Kidney glomerular epithelial cell (primary cell): ENCODE results near the gene LRP2.
"Not testable (repeated sequence)": the region's sequence is repeated elsewhere in the genome, so short reads cannot be mapped to it uniquely, and the experiment has no call there.

Source experiments
- DNase-seq: peaks from one replicate; lab custom pipeline; 2025; lab: John Stamatoyannopoulos, UW

The LRP2 gene

DNA sequence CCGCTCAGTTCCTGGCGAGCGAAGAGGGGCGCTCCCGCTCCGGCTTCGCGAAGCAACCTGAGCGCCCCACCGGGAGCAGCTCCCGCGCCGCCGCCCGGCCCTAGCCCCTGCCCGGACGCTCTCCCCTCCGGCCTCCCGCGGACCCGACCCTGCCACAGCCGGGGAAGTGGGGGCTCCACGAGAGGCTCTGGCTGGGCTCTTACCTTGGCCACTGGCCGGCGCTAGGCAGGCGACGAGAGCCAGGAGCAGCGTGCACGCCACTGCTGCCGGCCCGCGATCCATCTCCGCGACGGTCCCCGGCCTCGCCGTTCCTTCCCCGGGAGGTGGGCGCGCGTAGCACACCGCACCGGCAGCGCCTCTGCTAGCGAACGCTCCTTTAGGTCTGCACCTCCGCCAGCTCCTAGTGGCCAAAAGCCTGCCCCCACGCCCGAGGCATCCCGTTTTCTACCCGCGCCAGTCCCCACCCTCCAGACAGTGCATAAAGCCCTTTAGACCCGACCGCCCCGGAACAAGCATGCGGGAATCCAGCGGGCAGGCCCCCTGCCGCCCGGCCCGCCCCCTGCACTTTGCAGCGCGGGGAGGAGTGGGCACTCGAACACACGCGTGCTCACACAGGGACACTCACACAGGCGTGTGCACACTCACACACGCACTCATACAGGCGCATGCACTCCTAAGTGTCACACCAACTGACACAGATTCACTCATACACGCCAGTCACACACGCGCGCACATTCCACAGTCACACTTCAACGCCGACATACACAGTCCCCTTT, at the start of gene LRP2:
LRP2 (minus strand) TSS at position 417 of the 776 bp plus-strand sequence; CDS start at position 282, 135 bp downstream.
- DNase-seq = no peak

DNA sequence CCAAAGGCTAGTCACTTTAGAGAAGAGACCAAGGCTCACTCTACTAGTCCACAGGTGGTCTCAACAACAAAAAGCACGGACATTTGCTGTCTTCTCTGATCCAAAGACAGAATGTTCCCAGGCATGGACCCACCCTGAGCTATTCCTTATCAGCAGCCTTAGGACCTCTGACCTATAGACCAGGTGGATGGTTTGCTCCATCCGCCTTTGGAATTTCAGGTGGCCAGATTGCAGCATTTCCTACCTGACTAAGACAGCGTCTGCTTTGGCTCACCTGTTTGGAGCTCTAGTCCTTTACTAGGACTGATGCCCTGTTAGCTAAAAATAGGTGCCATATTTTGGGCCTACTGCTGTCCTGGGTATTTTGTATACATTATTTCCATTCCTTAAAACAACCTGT, 44.6 kb upstream of the LRP2 start:
- no peak for DNase-seq

DNA sequence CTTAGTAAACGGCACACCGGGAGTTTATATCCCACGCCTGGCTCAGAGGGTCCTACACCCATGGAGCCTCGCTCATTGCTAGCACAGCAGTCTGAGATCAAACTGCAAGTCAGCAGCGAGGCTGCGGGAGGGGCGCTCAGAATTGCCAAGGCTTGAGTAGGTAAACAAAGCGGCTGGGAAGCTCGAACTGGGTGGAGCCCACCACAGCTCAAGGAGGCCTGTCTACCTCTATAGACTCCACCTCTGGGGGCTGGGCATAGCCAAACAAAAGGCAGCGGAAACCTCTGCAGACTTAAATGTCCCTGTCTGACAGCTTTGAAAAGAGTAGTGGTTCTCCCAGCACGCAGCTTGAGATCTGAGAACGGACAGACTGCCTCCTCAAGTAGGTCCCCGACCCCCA, 37.2 kb upstream of the LRP2 start:
- DNase-seq = not testable (repeated sequence)

DNA sequence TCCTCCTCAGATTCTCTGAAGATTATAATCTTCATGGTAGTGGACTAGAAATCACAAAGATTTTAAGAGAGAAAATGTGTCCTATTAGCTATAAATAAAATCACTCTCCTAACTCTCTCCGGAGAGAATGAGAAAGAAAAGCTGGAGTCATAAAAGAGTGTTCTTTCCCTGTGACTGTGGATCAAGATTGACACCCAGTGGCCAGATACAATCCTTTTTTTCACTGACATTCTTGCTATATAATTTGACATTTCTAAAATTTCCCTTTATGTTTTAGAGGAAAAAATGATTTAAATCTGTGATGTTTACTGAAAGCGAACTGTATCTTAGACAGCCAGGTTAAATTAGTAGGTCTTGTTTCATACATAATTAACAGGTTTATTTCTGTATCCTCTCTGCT, 35.4 kb upstream of the LRP2 start:
- peak; percentile 14 for DNase-seq

DNA sequence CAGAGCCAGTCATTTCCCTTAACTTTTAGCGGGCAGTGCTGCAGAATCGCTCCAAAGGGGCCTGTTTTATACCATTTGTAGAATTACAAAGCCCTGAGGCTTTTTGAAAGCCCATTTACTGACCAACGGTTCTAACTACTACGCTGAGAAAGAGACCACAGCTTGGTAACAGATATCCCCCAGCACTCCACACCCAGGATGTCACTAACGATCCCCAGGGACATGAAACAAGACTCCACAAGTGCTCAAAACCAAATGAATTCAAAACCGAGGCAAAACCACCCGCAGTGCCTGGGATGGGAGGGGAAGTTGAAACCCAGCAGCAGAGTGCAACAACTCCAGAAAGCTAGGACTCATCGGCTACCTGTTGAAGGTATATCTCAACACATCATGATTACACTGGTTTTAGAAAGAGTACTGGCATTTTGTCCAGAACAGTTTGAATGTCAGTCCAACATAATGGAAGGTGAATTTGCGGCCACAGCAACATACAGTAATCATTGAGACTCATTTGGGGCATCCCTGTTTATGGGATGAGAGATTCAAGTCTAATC, 33.6 kb upstream of the LRP2 start:
- DNase-seq = no peak

DNA sequence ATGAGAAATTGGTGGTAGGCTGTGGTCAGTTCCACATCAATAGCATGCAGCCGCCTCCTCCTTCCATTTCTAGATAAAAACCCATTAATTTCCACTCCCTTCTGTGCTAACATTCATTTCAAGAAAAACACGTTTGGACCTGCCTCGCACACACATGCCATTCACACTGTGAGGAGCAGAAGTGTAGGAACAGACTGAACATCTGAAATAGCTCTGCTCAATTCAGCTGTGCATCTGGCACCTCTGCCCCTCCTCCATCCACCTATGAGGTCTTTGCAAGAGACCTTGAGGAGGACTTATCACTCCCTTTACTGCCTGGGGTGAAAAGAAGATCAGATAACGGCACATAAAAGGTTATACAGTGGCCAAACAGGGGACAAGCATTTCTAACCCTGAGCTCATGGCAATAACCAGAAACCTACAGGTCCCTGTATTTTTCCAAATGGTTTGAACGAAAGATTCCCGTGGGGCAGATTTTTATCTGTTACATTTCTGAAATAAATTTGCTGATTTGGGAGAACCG, 30.8 kb upstream of the LRP2 start:
- DNase-seq = peak; percentile 30

DNA sequence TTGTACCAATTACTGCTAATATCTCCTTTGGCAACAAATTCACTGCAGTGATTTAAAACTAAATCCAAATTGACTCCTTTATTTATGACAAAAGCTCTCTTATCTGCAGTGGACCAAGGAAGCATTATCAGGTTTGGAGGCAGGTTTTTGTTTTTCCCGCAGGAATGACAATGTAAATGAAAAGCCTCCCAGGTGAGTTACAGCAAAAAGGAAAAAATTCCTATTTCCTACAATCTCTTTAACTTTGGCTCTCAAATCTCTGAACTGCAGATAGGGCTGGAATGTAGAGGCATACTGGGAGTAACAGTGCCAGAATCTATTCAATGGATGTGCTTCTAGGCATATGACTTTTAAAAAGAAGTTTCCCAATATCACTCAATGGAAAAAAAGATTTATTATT, 28.9 kb upstream of the LRP2 start:
- no peak for DNase-seq

DNA sequence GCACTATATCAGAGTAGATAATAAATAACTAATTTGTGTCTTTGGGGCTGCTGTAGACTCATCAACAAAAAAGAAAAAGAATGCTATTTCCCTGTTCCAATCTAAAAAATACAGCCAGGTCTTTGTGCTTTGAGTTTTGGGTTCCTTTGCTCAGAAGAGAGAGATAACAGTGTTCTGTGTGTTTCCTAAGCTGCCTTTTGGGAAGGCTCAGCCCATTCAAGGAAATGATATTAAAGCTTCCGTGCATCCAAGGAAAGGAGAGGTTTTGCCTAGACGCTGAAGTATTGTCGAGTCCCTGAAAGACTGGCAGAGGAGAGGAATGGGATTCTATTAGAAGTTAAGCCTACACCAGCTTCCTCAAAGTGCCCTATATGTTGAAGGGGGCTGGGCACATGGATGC, 25.8 kb upstream of the LRP2 start:
- DNase-seq = no peak

DNA sequence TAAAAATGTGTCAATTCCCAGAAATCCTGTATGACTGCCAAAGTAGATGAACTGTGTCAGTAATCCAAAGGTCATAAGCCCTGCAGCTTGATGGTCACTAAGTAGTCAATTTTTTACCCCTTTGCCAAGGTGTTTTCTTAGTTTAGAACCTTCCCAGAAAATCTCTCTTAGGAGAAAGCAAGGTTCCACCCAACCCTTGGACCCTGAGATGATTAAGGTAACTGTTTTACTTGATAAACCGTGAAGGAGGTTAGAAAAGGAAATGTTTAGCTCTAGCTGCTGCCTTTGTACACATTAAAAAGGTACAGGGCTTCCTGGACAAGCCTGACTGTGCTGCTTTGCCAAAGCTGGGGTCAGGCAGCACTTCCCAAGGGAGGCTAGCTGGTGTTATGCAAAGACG, 24.4 kb upstream of the LRP2 start:
- no peak for DNase-seq

DNA sequence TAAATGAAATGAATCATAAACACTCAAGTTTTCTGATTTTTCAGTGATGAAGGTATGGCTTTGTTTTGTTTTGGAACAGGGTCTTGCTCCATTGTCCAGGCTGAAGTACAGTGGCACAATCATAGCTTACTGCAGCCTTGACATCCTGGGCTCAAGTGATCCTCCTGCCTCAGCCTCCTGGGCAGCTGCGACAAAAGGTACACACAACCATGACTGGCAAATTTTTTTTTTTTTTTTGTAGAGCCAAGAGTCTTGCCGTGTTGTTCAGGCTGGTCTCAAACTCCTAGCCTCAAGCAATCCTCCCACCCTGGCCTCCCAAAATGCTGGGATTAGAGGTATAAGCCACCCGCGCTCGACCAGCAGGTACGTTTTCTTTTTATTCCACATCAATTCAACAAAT, 22.5 kb upstream of the LRP2 start:
- no peak for DNase-seq

DNA sequence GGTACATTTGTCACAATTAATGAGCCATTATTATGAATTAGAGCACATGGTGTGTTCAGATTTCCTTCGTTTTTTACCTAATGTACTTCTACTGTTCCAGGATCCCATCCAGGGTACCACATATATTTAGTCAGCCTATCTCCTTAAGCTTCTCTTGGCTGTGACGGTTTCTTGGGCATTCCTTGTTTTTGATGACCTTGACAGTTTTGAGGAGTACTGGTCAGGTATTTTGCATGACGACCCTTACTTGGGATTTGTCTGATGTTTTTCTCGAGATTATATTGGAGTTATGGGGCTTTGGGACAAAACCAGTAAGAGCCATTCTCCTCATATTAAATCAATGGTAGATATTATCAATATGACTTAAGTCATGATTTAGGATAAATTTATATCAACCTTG, 10.2 kb upstream of the LRP2 start:
- no peak for DNase-seq

DNA sequence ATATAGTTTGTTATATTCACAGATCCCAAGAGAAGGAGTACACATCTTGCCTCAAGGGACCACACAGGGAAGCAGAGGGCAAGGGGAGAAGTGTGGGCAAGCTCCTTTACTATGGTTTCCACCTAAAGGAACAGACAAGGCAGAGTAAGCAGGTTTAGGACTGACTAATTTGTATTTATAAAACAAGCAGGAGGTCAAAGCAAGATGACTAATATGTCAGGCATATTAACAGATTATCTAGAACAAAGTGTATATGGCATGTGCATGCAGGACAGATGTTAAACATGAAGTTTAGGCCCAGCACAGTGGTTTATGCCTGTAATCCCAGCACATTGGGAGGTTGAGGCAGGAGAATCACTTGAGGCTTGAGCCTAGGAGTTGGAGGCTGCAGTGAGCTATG, 3.7 kb upstream of the LRP2 start:
- no peak for DNase-seq

DNA sequence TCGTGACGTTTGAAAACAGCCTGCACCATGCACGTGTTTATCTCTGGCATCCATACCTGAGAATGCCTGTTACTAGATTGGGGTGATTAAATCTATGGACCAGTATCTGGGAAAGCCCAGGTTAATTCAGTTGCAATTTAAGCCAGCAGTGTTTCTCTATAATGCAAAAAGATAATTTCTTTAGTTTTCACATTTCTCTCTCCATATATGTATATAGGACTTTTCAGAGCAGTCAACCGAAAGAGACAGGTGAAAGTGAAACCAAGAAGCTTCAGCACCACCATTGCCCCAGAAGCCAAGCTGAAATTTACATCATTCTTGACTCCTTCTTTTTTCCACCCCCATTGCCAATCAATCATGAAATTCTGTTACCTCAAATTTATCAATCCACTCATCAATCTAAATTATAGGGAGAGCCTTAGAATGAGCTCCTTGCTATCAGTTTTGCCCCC, 2.7 kb upstream of the LRP2 start:
- DNase-seq = no peak

DNA sequence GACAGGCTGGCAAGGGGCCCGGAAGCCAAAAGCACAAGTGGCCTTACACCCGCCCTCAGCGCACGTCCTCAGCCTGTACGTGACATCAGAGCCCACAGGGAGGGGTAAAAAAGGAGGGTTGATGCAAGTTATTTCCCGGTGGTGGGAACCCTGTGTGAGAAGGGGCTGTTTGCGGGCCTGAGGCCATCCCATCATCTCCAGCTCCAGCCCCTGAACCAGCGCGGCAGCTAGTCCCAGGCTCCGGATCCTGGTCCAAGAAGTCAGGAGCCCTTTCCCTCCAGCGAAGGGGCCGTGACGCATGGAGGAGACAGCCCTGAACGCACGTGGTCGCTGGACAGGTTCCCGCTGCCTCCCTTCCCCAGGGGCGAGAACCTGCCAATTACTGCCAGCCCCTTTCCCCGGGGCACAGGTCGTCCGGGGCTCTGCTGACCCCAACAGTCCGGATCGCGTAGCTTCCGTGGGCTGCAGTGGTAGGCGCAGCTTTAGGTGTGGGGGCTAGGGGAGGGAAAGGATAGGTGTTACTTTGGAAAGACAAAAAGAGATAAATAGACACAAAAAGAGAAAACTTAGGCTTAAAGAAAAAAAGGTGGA, 1.3 kb upstream of the LRP2 start:
- no peak for DNase-seq

DNA sequence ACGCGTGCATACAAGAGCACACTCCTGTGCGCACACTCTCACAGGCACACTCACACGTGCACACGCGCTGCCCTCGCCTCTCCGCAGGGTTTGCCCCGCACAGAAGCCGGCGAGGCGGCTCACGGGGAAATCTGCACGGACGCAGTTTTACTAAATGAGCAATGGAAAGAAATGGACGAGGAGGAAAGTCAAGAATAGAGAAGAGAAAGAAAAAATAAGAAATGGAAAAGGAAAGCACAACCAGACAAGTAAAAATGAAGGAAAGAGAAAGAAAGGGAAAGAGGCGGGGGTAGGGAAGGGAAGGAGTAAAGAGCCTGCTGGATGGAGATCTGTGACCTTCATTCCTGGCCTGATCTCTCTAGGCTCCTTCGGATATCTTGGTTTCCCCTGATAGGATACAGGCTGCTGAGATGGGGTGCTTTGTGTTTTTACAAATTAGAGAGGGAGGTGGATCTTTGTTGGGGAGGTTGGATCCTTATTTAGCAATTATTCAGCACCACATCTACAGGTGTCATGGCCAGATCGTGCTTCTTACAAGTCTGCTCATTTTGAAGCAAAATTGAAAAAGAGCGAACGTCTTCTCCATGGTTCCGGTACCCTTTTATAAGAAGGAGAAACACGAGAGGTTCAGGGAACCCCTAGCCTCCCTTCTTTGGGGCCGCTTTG, 693 bp upstream of the LRP2 start:
- no peak for DNase-seq

DNA sequence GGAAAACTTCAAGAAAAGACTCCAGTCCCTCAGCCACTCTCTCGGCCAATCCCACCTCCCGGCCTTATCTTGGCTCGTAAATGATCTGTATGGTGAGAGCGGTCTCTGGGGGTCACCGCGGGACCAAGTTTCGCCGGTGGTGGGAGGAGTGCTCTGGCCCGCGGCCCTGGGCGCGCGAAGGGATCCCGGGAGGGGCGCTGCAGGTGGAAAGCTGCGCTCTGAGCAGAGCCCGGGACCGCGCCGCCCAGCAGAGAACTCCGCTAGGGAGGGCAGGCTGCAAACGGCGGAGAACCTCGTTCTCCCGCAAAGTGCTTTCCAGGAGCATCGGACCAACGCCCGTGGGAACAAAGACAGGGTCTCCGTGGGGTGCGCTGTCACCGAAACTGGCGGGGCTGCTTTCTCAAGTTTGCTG, 622 bp downstream of the LRP2 start:
- no peak for DNase-seq

DNA sequence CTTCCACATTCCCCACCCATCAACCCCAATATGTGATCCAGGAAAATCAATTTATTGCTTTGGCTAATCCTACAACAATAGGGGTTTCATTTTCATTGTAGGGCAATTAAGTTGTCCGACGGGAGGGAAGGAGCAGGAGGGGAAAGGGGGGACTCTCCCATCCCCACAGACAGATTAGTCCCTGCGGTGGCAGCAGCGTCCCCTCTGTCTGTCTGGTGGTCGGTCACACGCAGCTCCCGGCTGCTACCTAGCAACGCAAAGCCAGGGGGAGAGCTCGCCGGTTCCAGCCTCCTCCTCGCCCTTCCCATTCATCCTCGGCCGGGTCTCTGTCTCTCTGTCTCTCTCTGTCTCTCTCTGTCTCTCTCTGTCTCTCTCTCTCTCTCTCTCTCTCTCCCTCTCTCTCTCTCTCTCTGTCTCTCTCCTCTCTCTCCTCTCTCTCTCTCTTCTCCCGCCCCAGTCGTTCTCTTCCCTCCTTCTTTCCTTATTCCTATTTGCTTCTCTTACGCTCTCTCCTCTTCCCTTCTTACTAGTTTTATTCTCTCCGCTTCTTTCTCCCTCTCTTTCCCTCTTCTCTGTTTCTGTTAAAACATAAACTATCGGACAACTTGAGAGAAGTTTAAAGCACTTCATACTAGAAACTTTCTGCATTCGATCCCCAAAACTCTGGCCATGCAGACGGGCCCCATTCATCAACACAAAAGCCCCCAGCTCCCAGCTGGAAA, 1.2 kb downstream of the LRP2 start:
- no peak for DNase-seq

DNA sequence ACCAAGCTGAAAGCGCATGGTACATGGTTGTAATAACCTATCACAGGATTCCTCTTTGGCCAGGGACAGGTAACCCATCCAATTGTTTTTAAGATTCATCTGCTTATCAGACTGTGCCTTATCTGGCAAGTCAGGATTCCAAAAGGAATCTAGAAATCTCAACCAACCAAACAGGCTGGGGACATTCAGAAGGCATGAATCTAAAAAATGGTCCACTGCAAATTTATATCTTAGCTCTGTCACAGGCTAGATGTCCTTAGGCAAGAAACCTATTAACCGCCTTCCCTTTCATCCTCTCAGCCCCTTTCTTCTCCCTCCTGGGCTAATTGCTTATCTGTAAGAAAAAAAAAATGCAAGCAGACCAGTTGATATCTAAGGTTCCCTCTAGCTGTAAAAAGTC, 4.3 kb downstream of the LRP2 start:
- DNase-seq = no peak

DNA sequence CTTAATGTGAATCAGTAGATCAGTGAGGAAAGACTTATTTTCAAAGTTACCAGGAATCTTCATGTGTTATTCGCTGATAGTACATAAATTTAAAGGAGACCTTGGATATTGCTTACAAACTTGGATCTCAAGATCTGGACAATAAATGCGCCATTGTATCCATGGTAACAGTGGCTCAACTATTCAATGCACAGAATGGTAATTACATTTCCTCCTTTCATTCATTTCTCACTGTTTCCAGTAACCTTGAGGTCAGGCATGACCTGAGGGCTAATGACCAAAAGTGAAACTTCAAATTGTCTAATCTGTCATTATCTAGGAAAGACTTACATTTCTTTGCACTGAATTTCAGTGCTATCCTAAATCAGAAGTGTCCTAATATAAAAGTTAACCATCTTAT, 8.1 kb downstream of the LRP2 start:
- no peak for DNase-seq

DNA sequence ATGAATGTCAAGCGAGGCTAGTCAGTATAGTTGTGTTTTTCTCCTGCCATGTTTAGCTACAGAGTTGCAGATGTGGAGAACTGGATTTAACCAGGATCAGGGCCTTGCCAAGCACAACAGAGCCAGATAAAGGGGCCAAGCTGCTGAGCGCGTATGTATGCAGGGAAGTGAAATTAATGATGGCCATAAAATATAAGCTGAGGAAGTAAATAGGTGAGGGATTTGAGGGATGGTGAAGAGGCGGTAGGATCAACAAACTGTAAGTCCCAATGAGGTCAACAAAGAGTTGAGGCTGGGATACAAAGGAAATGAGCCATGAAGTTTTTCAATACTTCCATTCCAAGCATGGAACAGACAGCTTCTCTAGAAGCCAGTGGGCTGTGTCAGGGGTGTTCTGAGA, 10.6 kb downstream of the LRP2 start:
- DNase-seq = no peak

DNA sequence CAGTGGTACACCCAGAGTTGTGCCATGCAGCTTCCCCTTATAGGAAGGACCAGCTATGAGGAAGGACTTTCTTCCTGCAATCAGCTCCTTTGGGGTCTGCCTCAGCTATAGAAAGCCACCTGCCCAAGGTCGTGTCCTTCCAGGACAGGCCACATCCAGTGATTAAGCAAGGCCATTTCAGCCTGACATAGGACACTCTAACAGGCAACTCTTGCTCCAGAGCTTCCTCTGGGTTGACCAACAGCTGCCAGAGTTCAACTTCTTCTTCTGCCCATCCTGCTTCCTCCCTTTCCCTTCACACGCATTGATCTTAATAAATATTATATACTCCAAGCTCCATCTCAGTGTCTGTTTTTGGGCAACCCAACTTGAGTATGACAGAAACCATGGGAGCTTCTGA, 12.8 kb downstream of the LRP2 start:
- DNase-seq = no peak
